ENCODE data around the gene FAM53C.

- TF ChIP-seq RBBP5 (conservative IDR thresholded peaks at IDR 0.05) (no peak), ZNF274 (IDR thresholded peaks at IDR 0.05; ENCODE audit: insufficient read depth, insufficient read length) (no peak), CTCF (IDR thresholded peaks at IDR 0.05 in 2 of 3, conservative IDR thresholded peaks at IDR 0.05 in 1 of 3; ENCODE audit: control insufficient read depth in 2 of 3, extremely low read depth in 1 of 3, insufficient read depth in 1 of 3, low read depth in 3 of 3, low read length in 3 of 3) (no peak), POLR2AphosphoS5 (IDR thresholded peaks at IDR 0.05; ENCODE audit: low read length) (no peak), JUND (IDR thresholded peaks at IDR 0.05; ENCODE audit: low read depth, low read length) (no peak), RFX5 (IDR thresholded peaks at IDR 0.05; ENCODE audit: low read depth, low read length) (no peak)
Measured at GRCh38 chr5:138369706-138370105, 31.6 kb downstream of the FAM53C start.

All from GM12878 (cell line).